GM12878 (cell line): ENCODE measurements around the gene RALGPS1. TPM values are rescaled to one million over a fixed set of nuclear protein-coding genes. Genes with fewer than 3 reads are reported as not detected.

ENCODE experiments used
- ATAC-seq: fragments of 200-7000 bp; cut with Tn5 transposase; 3 replicates; pipeline ENCODE4 v1.9.1; 2020; ENCODE audit warnings: mild to moderate bottlenecking, moderate library complexity
- BruUV-seq: library from RNA; stranded (reverse); fragments of 400-500 nt; replicated peaks from 2 replicates; lab custom pipeline; 2021; lab: Mats Ljungman, UMichigan
- CTCF ChIA-PET: fragments of 300-600 bp; sonication (Branson Sonifier 250); formaldehyde crosslinking; extraction: SDS; loops from one replicate; lab custom pipeline; 2021; ENCODE audit warnings: inconsistent platforms; lab: Yijun Ruan, JAX
- POLR2A ChIA-PET: fragments of 350-600 bp; formaldehyde crosslinking; extraction: SDS; loops from one replicate; lab custom pipeline; 2021; ENCODE audit warnings: inconsistent platforms; lab: Charles Lee
- RAD21 ChIA-PET: fragments of 300-600 bp; sonication (Branson Sonifier 250); formaldehyde crosslinking; loops from one replicate; lab custom pipeline; 2023; ENCODE audit warnings: antibody characterized with exemption; ENCODE audit not compliant: unreplicated experiment; lab: Charles Lee
- SMC1A ChIA-PET: fragments of 300-600 bp; sonication (Branson Sonifier 250); formaldehyde crosslinking; loops from one replicate; lab custom pipeline; 2023; ENCODE audit not compliant: unreplicated experiment, uncharacterized antibody; lab: Charles Lee
- DNase-seq: peaks from one replicate; pipeline ENCODE4 v3.0.0-alpha.2; 2011; ENCODE audit warnings: low read depth, low spot score
- FAIRE-seq: peaks from 3 replicates; lab custom pipeline; 2011; peaks lifted over from hg19 to GRCh38; lab: Jason Lieb, UNC
- H2AFZ ChIP-seq: 2 replicates; pipeline ENCODE4 v1.6.0; 2011; ENCODE audit warnings: low read depth, low read length, control low read depth; ENCODE audit not compliant: control insufficient read depth
- H3K27ac ChIP-seq: 2 replicates; pipeline ENCODE4 v1.5.1; 2011; ENCODE audit warnings: control low read depth; ENCODE audit not compliant: control insufficient read depth, insufficient read depth
- H3K27me3 ChIP-seq, 2 experiments: replicated peaks in 1 of 2; 2 replicates each; pipeline versions ENCODE4 v1.6.0 to v1.6.1; 2011; ENCODE audit warnings: low read length in 1 of 2; ENCODE audit not compliant: control insufficient read depth in 2 of 2, insufficient read depth in 2 of 2
- H3K36me3 ChIP-seq, 2 experiments: 2 replicates each; pipeline ENCODE4 v1.5.1; 2011; ENCODE audit warnings: low read length in 1 of 2; ENCODE audit not compliant: control insufficient read depth in 2 of 2, insufficient read depth in 2 of 2
- H3K4me1 ChIP-seq: 2 replicates; pipeline ENCODE4 v1.6.1; 2011; ENCODE audit warnings: mild to moderate bottlenecking, low read length, moderate library complexity, mixed read lengths; ENCODE audit not compliant: control insufficient read depth, insufficient read depth
- H3K4me2 ChIP-seq: 2 replicates; pipeline ENCODE4 v1.6.0; 2011; ENCODE audit warnings: control low read depth; ENCODE audit not compliant: control insufficient read depth, insufficient read depth
- H3K4me3 ChIP-seq: fragments of 200-600 bp; sonication (generic); 2 replicates; pipeline ENCODE4 v1.5.1; 2016
- H3K79me2 ChIP-seq: 2 replicates; pipeline ENCODE4 v1.6.0; 2011; ENCODE audit warnings: low read length; ENCODE audit not compliant: control insufficient read depth, insufficient read depth
- H3K9ac ChIP-seq: 2 replicates; pipeline ENCODE4 v1.8.0; 2011; ENCODE audit warnings: low read length, control low read depth, mixed read lengths; ENCODE audit not compliant: control insufficient read depth, insufficient read depth
- H3K9me3 ChIP-seq: replicated peaks from 3 replicates; pipeline ENCODE4 v1.5.1; 2011; ENCODE audit warnings: mild to moderate bottlenecking, low read length; ENCODE audit not compliant: control insufficient read depth, insufficient read depth
- H4K20me1 ChIP-seq: 2 replicates; pipeline ENCODE4 v1.6.0; 2011; ENCODE audit not compliant: control insufficient read depth, insufficient read depth
- BCL11A ChIP-seq: IDR thresholded peaks from 2 replicates; pipeline ENCODE4 v1.6.1; 2011; ENCODE audit warnings: low read depth, low read length
- CEBPB ChIP-seq, 2 experiments: fragments of 150-350 bp in 1 of 2; IDR thresholded peaks; 2 replicates each; pipeline ENCODE4 v1.6.1; 2012 to 2014; ENCODE audit warnings: low read depth in 2 of 2, low read length in 2 of 2, borderline replicate concordance in 1 of 2, inconsistent platforms in 1 of 2
- E2F4 ChIP-seq: IDR thresholded peaks from 2 replicates; pipeline ENCODE4 v1.6.1; 2012; ENCODE audit warnings: low read depth, low read length, improper control_type of control experiment
- MXI1 ChIP-seq: fragments of 150-350 bp; IDR thresholded peaks from 2 replicates; pipeline ENCODE4 v1.6.1; 2011; ENCODE audit warnings: low read depth, mild to moderate bottlenecking, inconsistent platforms, low read length, improper control_type of control experiment
- MYB ChIP-seq: fragments of 150-350 bp; IDR thresholded peaks from 2 replicates; pipeline ENCODE4 v1.6.1; 2014; ENCODE audit warnings: mild to moderate bottlenecking, low read depth, low read length, borderline replicate concordance
- NRF1 ChIP-seq: conservative IDR thresholded peaks from 2 replicates; pipeline ENCODE4 v1.6.1; 2011; ENCODE audit warnings: mild to moderate bottlenecking, low read depth, low read length, improper control_type of control experiment
- PBX3 ChIP-seq: IDR thresholded peaks from 2 replicates; pipeline ENCODE4 v1.6.1; 2011; ENCODE audit warnings: mild to moderate bottlenecking, low read depth, low read length, moderate library complexity; ENCODE audit not compliant: insufficient replicate concordance
- PKNOX1 ChIP-seq: fragments of 450-650 bp; IDR thresholded peaks from 2 replicates; pipeline ENCODE4 v1.6.1; 2016; ENCODE audit warnings: mild to moderate bottlenecking
- RAD51 ChIP-seq: fragments of 450-650 bp; IDR thresholded peaks from 2 replicates; pipeline ENCODE4 v1.6.1; 2016; ENCODE audit warnings: moderate library complexity, mild to moderate bottlenecking, inconsistent platforms
- RBBP5 ChIP-seq: fragments of 200-600 bp; sonication (generic); conservative IDR thresholded peaks from 2 replicates; pipeline ENCODE4 v1.6.1; 2016
- RFX5 ChIP-seq: IDR thresholded peaks from 2 replicates; pipeline ENCODE4 v1.6.1; 2011; ENCODE audit warnings: low read depth, low read length, improper control_type of control experiment
- SKIL ChIP-seq: fragments of 450-650 bp; IDR thresholded peaks from 2 replicates; pipeline ENCODE4 v1.6.1; 2017; ENCODE audit warnings: mild to moderate bottlenecking, low read depth, inconsistent platforms; ENCODE audit not compliant: poor library complexity, severe bottlenecking
- TCF3 ChIP-seq: IDR thresholded peaks from 2 replicates; pipeline ENCODE4 v1.6.1; 2012; ENCODE audit warnings: low read depth, mild to moderate bottlenecking, low read length, borderline replicate concordance; ENCODE audit not compliant: insufficient read depth
- ZNF274 ChIP-seq: IDR thresholded peaks from one replicate; pipeline ENCODE4 v1.8.0; 2011; ENCODE audit not compliant: insufficient read length, insufficient read depth
- ZZZ3 ChIP-seq: IDR thresholded peaks from 2 replicates; pipeline ENCODE4 v1.6.1; 2011; ENCODE audit warnings: low read depth; ENCODE audit not compliant: control insufficient read depth, insufficient read length
- WGBS: methylation state at CpG from one replicate; pipeline ENCODE4 v1.1.6; 2016; ENCODE audit warnings: low lambda C conversion rate; ENCODE audit not compliant: insufficient replicate concordance, insufficient coverage; ENCODE audit errors: missing lambda C conversion rate; 5-methylcytosine and 5-hydroxymethylcytosine counted together
- in situ Hi-C: fragments of 300-500 bp; cut with MboI; formaldehyde crosslinking; loops from 9 replicates; pipeline ENCODE4 v1.14.3; 2018; ENCODE audit warnings: mixed read lengths
- intact Hi-C: fragments of 100-400 bp; cut with micrococcal nuclease; formaldehyde crosslinking; loops from one replicate; pipeline ENCODE4 v1.14.2; 2022; ENCODE audit not compliant: unreplicated experiment
- polyA plus RNA-seq, 11 experiments: library from polyadenylated mRNA; depleted of rRNA in 4 of 11; unstranded in 6 of 11; stranded (reverse) in 5 of 11; fragments of >200 nt; fragmentation: Nextera tagmentation in 4 of 11; fragmentation: Illumina TruSeq in 1 of 11; extraction: Ambion mirVana in 4 of 11; extraction: Trizol in 1 of 11; gene quantifications; 1 replicate in 1 of 11; 2 replicates in 10 of 11; pipeline versions ENCODE4 v1.2.1 to v1.2.3, GENCODE V29; 2011 to 2016; ENCODE audit warnings: inconsistent platforms in 2 of 11, missing spikeins in 2 of 11, low read depth in 1 of 11
- total RNA-seq, 4 experiments: library from RNA; depleted of rRNA in 3 of 4; stranded (reverse); fragments of >200 nt in 3 of 4; fragmentation: Illumina TruSeq in 1 of 4; extraction: Trizol in 1 of 4; gene quantifications; 2 replicates each; pipeline versions ENCODE4 v1.2.1 to v1.2.3, GENCODE V29; 2013 to 2021

Gene RALGPS1
- total and polyA plus RNA-seq, 10 of the 15 experiments (the other 5 are each of a cell fraction or from before 2014, with no cell fraction given) = 0.13 to 5.6 (median 2.7) TPM

- no peak overlapping the region for H3K27ac ChIP-seq
- no peaks in the 10 kb centered on the region for H3K36me3 ChIP-seq
- no peak for ATAC-seq
- H2AFZ ChIP-seq = no peak overlapping the region
- WGBS = 91% methylated on average over 8 of the region's 8 CpGs
- CTCF ChIA-PET = interaction anchor here (0.8 kb wide), 1 partner anchor 56 kb away, joined by 3 read pairs; no protein-coding TSS in a partner anchor
- in situ Hi-C loops (no loop called here), intact Hi-C loops (no loop called here)
- RAD21 ChIA-PET = interaction anchor here (0.7 kb wide), 1 partner anchor 14 kb away, joined by 3 read pairs; no protein-coding TSS in a partner anchor
- SMC1A ChIA-PET = interaction anchor here (0.6 to 2.4 kb wide), 4 partner anchors 10 to 278 kb away, joined by 3 to 5 read pairs (median 3); no protein-coding TSS in a partner anchor
- H3K27me3 ChIP-seq = no peaks in the 10 kb centered on the region
- H3K9ac ChIP-seq = no peak overlapping the region
- H3K4me2 ChIP-seq = no peak overlapping the region
- DNase-seq = no peak
- H4K20me1 ChIP-seq = no peaks in the 10 kb centered on the region
- POLR2A ChIA-PET = no interaction called here
- H3K4me1 ChIP-seq = no peaks in the 10 kb centered on the region
- FAIRE-seq = no peak
- H3K79me2 ChIP-seq = no peaks in the 10 kb centered on the region
- no TSS peak for BruUV-seq
- H3K9me3 ChIP-seq = no peaks in the 10 kb centered on the region; the same call in 2 of the 3 replicates
- H3K4me3 ChIP-seq = no peak overlapping the region
- no peak for TF ChIP-seq CEBPB (IDR thresholded peaks at IDR 0.05; ENCODE audit: borderline replicate concordance in 1 of 2, low read depth in 2 of 2, low read length in 2 of 2)
- no peak for TF ChIP-seq E2F4
- no peak for TF ChIP-seq RFX5
- TF ChIP-seq ZNF274 = no peak
- no peak for TF ChIP-seq MYB
- TF ChIP-seq RBBP5 = no peak
- no peak for TF ChIP-seq BCL11A
- no peak for TF ChIP-seq PKNOX1
- TF ChIP-seq NRF1 = no peak
- no peak for TF ChIP-seq PBX3
- TF ChIP-seq MXI1 = no peak
- TF ChIP-seq RAD51 = no peak
- TF ChIP-seq TCF3 = no peak
- TF ChIP-seq ZZZ3 = no peak
- TF ChIP-seq SKIL = no peak
These were observed 230.3 kb downstream of the RALGPS1 start for GRCh38 chr9:127144670-127145445.
